GM18868 (cell line): ENCODE measurements around the gene RASGRF2.
"Not testable (repeated sequence)": the region's sequence is repeated elsewhere in the genome, so short reads cannot be mapped to it uniquely, and the experiment has no call there.

ENCODE experiments used
- ATAC-seq: cut with Tn5 transposase; IDR thresholded peaks from one replicate; pipeline ENCODE4 v1.9.1; 2021; ENCODE audit warnings: mild to moderate bottlenecking, moderate library complexity; ENCODE audit not compliant: unreplicated experiment

Gene RASGRF2

DNA sequence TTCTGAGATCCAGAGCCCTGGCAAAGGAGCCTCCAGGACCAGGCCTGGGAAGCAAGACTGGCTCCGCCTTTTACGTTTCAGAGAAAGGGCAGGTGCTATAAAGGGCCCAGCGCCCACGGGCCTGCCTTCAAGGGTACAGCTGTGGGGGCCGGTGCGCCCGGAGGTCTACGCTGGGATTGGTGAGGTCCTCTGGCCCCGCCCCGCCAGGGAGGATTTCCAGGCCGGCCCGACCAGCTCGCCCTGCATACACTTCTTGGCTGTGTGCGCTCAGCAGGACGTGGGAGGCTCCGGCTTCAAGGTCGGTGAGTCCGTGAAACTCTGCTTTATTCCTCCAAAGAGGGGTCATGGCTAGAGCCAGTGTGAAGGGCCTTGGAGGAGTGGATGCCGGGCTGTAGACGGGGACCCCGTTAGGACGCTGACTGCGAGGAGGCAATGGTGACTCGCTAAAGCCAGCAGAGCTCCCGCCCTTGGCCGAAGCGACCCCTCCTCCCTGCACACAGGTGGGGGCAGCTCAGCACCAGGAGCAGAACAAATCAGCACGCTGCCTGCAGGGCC is 273.0 kb downstream of the RASGRF2 start, which contains the start of gene CKMT2:
TSS of gene CKMT2 (plus strand) at position 243 of the 555 bp plus-strand sequence. CDS start 17,811 bp downstream, outside the sequence.
- ATAC-seq, result no peak

DNA sequence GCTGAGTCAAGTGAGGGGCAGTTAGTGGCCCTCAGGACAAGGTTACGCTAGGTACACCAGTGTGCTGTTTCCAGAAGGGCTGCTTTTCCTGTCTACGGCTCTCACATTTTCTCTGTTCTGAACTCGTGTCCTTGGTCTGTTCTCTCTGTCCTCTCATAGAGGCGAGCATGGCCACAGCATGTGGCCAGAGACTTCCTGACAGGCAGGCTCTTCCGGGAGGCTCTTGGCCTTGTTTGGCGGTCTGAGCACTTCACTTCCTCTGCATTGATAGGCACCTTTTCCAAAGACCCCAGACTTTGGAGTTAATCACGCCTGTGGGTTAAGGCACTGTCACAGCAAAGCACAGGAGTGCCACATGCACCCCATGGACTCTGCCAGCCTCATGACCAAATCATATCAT is 274.1 kb downstream of the RASGRF2 start:
- no peak for ATAC-seq

DNA sequence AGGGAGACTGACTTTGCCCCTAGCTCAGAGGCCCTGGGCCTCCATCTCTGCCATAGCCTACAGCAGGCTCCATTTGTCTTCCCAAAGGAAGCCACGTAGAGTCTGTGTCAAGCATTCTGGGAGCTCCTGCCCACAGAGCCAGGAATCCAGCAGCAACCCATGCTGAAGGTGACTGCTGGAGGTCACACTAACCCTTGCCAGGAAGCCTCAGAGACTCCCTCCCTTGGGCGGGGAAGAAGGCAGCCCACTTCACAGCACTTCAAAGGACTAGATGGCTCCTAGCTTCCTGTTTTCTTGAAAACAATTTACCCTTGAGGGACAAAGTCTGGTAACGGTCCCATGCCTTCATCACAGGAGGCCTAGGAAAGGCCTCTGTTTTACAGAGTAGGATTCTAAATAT is 274.6 kb downstream of the RASGRF2 start:
- ATAC-seq, result no peak

- ATAC-seq, result no peak
Measured at GRCh38 chr5:81235287-81236072, 275.3 kb downstream of the RASGRF2 start.

- ATAC-seq, result no peak
Measured at GRCh38 chr5:81238460-81238859, 278.3 kb downstream of the RASGRF2 start.

DNA sequence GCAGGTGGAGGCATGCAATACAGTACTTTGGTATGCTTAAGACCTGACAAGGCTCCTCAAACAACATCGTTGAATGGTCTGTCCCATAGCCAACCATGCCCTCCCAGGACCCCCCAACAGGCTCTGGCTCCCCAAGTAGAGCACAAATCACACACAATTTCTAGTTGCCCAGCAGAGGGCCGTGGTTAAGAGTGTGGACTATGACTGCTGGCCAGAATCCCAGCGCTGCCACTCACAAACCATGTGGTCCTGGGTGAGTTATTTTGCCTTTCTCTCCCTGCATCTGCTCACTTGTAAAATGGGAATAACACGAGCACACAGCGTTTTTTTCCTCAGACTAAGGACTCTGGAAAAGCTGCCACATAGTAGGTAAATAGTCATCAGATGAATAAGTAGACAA is 279.4 kb downstream of the RASGRF2 start:
- ATAC-seq, result no peak

- no peak for ATAC-seq
Measured at GRCh38 chr5:81241001-81241400, 280.8 kb downstream of the RASGRF2 start.

DNA sequence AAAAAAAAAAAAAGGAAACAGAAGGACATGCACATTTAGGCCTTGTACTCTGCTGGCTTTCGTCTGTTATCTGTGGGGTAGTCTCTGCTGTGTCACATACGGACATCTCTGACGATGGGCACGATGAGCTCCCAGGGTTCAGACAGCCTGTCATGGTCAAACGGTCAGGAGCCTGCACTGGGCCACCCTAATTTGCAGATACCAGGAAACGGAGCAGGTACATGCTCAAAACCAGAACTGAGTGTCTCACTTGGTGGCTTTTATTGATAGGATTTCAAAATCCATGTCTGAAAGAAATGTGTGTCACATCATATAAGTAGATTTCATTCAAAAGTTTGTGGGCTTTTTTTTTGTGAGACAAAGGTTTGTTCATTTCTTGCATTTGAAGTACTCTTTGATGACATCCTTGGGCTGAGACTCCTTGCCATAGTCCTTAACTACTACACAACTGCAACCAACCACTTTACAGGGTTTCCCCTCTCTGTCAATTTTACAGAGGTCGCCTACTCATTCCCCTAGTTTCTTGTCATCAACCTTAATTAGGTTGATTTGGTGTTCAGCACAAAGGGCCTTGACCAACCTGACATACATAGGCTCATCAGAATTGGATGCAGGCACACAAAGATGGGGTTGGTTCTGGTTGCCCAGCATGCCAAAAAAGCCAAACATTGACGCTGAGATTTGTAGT is 281.9 kb downstream of the RASGRF2 start:
- ATAC-seq, result no peak

DNA sequence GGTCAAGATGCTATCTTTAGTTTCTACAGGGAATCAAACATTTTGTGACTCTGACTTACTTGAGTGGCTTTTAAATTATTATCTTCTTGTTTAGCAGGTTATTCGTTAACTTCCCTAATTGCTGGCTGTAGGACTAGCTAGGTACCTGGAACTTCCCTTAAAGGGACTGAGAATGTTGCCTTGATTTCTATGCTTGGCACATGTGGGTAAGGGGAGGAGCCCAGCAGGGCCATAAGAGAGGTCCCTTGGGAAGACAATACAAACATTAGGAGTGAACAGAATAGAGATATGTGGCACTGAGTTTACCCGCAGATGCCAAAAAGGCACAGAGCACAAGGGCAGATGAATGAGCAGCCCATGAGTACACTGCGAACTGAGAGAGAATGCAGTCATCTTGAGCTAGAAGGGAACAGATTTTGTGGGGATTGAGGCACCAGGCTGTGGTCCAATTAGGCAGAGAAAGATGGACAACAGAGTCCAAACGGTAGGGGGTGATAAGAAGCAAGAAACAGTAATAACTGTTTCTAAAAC is 282.8 kb downstream of the RASGRF2 start:
- no peak for ATAC-seq

DNA sequence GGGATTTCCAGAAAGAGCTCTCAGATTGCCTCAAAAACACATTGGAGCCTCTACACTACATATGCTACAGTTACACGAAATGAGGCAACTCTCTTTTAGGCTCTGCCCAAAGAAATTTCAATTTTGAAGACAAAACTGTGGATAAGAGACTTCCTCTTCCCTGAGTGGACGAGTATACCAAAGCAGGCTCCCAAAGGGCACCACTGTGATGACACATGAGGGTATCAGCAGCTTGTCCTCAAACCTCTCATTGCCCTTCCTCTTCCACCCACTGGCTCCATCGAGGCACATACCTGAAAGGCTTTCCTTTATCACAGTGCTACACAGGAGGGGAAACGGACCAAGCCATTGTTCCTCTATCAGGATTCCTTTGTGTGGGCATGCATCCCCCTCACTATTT is 284.3 kb downstream of the RASGRF2 start:
- ATAC-seq, result no peak

- no peak for ATAC-seq
Measured at GRCh38 chr5:81245871-81246235, 285.7 kb downstream of the RASGRF2 start.

GRCh38 chr5:81246697-81247096 is 286.5 kb downstream of the RASGRF2 start:
- no peak for ATAC-seq

GRCh38 chr5:81247441-81247972 is 287.3 kb downstream of the RASGRF2 start:
- no peak for ATAC-seq

DNA sequence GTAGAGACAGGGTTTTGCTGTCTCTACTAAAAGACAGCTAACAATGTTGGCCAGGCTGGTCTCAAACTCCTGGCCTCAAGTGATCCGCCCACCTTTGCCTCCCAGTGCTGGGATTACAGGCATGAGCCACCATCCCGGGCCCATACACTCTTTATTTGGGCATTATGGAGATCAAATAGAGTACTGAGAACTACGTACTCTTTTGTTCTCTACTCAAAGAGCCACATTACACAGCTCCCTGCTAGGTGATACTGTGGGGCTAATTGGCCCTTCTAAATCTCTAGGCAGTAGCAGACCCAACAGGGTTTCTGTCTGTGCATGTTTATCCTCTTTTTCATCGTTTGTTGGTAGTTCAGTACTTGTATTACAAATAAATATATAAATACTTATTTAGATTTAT is 289.1 kb downstream of the RASGRF2 start:
- no peak for ATAC-seq

- no peak for ATAC-seq
Measured at GRCh38 chr5:81250004-81250403, 289.8 kb downstream of the RASGRF2 start.

- no peak for ATAC-seq
Measured at GRCh38 chr5:81251922-81252321, 291.8 kb downstream of the RASGRF2 start.

GRCh38 chr5:81252904-81253303 is 292.7 kb downstream of the RASGRF2 start:
- no peak for ATAC-seq

- no peak for ATAC-seq
Measured at GRCh38 chr5:81253875-81254274, 293.7 kb downstream of the RASGRF2 start.

- ATAC-seq, result no peak
Measured at GRCh38 chr5:81254886-81255559, 294.9 kb downstream of the RASGRF2 start.

- ATAC-seq, result no peak
Measured at GRCh38 chr5:81256766-81257165, 296.6 kb downstream of the RASGRF2 start.

- ATAC-seq, result not testable (repeated sequence)
Measured at GRCh38 chr5:81262796-81263195, 302.6 kb downstream of the RASGRF2 start.
